HepG2 (cell line): Measurements from ENCODE around the gene PRKACG. TPM values are rescaled to one million over a fixed set of nuclear protein-coding genes. Genes with fewer than 3 reads are reported as not detected.
"Not testable (repeated sequence)": the region's sequence is repeated elsewhere in the genome, so short reads cannot be mapped to it uniquely, and the experiment has no call there.

Experiments
- ATAC-seq: fragments of 200-7000 bp; cut with Tn5 transposase; 3 replicates; pipeline ENCODE4 v1.9.1; 2020; ENCODE audit warnings: mild to moderate bottlenecking, moderate library complexity
- BruUV-seq: library from RNA; stranded (reverse); fragments of 400-500 nt; replicated peaks from 2 replicates; lab custom pipeline; 2021; lab: Mats Ljungman, UMichigan
- CTCF ChIA-PET: fragments of 300-600 bp; formaldehyde crosslinking; extraction: SDS; loops from one replicate; lab custom pipeline; 2021; ENCODE audit warnings: low total read pairs, inconsistent platforms, low intra/inter-chr PET ratio; lab: Yijun Ruan, JAX
- POLR2A ChIA-PET: fragments of 350-600 bp; sonication (Branson Sonifier 250); formaldehyde crosslinking; loops from one replicate; lab custom pipeline; 2020; ENCODE audit warnings: antibody characterized with exemption, inconsistent platforms; lab: Yijun Ruan, JAX
- DNase-seq: peaks from one replicate; pipeline ENCODE4 v3.0.0-alpha.2; 2015; ENCODE audit warnings: low spot score
- FAIRE-seq: peaks from 3 replicates; lab custom pipeline; 2011; peaks lifted over from hg19 to GRCh38; lab: Jason Lieb, UNC
- H2AFZ ChIP-seq: one replicate; pipeline ENCODE4 v1.6.1; 2011; ENCODE audit warnings: low read length, inconsistent platforms
- H3K27ac ChIP-seq: fragments of 300-600 bp; 3 replicates; pipeline ENCODE4 v1.8.0; 2011; ENCODE audit warnings: mixed run types, mild to moderate bottlenecking, mixed read lengths, low read length, inconsistent platforms; ENCODE audit not compliant: insufficient read depth; ENCODE audit errors: extremely low read length
- H3K27me3 ChIP-seq, 2 experiments: fragments of 200-600 bp in 1 of 2; 2 replicates in 1 of 2; 3 replicates in 1 of 2; pipeline versions ENCODE4 v1.6.0 to v1.8.0; 2011; ENCODE audit warnings: low read length in 2 of 2, mild to moderate bottlenecking in 2 of 2, moderate library complexity in 2 of 2, inconsistent platforms in 1 of 2; ENCODE audit not compliant: insufficient read depth in 2 of 2, control insufficient read depth in 1 of 2
- H3K36me3 ChIP-seq, 2 experiments: fragments of 200-600 bp in 1 of 2; replicated peaks in 1 of 2; 2 replicates in 1 of 2; 3 replicates in 1 of 2; pipeline versions ENCODE4 v1.5.1 to v1.8.0; 2011; ENCODE audit warnings: low read length in 2 of 2, inconsistent platforms in 1 of 2; ENCODE audit not compliant: insufficient read depth in 2 of 2, control insufficient read depth in 1 of 2
- H3K4me1 ChIP-seq: 2 replicates; pipeline ENCODE4 v1.5.1; 2012; ENCODE audit warnings: low read length, inconsistent platforms; ENCODE audit not compliant: insufficient read depth
- H3K4me2 ChIP-seq: 2 replicates; pipeline ENCODE4 v1.6.0; 2011; ENCODE audit warnings: low read depth, low read length, inconsistent platforms
- H3K4me3 ChIP-seq, 3 experiments: fragments of 200-600 bp in 1 of 3; sonication (generic), shearing (Covaris generic) in 1 of 3; replicated peaks in 1 of 3; 2 replicates each; pipeline ENCODE4 v1.5.1; 2011 to 2016; ENCODE audit warnings: low read length in 3 of 3, inconsistent platforms in 2 of 3, low read depth in 2 of 3, mild to moderate bottlenecking in 2 of 3, control low read depth in 1 of 3, mixed read lengths in 1 of 3; ENCODE audit not compliant: insufficient read depth in 1 of 3
- H3K79me2 ChIP-seq: one replicate; pipeline ENCODE4 v1.6.1; 2011; ENCODE audit warnings: low read length, inconsistent platforms; ENCODE audit not compliant: insufficient read depth
- H3K9ac ChIP-seq: 2 replicates; pipeline ENCODE4 v1.6.0; 2011; ENCODE audit warnings: mild to moderate bottlenecking, low read depth, low read length, inconsistent platforms; ENCODE audit not compliant: insufficient read depth
- H3K9me3 ChIP-seq: 2 replicates; pipeline ENCODE4 v1.5.1; 2012; ENCODE audit warnings: mild to moderate bottlenecking, low read length
- H4K20me1 ChIP-seq: 2 replicates; pipeline ENCODE4 v1.6.0; 2011; ENCODE audit warnings: inconsistent platforms, mild to moderate bottlenecking, low read length, moderate library complexity; ENCODE audit not compliant: insufficient read depth
- NBN ChIP-seq: fragments of 450-650 bp; conservative IDR thresholded peaks from 2 replicates; pipeline ENCODE4 v1.6.1; 2017
- PAWR ChIP-seq: sonication (generic); formaldehyde crosslinking; IDR thresholded peaks from 2 replicates; pipeline ENCODE4 v1.4.0; 2020; ENCODE audit warnings: missing genetic modification reagents, mild to moderate bottlenecking, borderline replicate concordance
- RAD51 ChIP-seq: fragments of 450-650 bp; IDR thresholded peaks from 2 replicates; pipeline ENCODE4 v1.6.1; 2016; ENCODE audit warnings: borderline replicate concordance
- ZBTB38 ChIP-seq: sonication (generic); formaldehyde crosslinking; IDR thresholded peaks from 2 replicates; pipeline ENCODE4 v1.5.1; 2020; ENCODE audit warnings: mild to moderate bottlenecking, missing genetic modification reagents
- ZNF558 ChIP-seq: sonication (generic); formaldehyde crosslinking; IDR thresholded peaks from 2 replicates; pipeline ENCODE4 v1.9.0; 2022; ENCODE audit warnings: mild to moderate bottlenecking, missing genetic modification reagents, borderline replicate concordance
- ZNF615 ChIP-seq: sonication (generic); formaldehyde crosslinking; IDR thresholded peaks from 2 replicates; pipeline ENCODE4 v1.5.0; 2020; ENCODE audit warnings: mild to moderate bottlenecking, missing genetic modification reagents, borderline replicate concordance
- WGBS: methylation state at CpG from one replicate; pipeline ENCODE4 v1.1.6; 2017; ENCODE audit warnings: low lambda C conversion rate; 5-methylcytosine and 5-hydroxymethylcytosine counted together
- in situ Hi-C: cut with HindIII; loops from 2 replicates; pipeline ENCODE4 v1.10.0; 2017; ENCODE audit warnings: low pct_unique_long_range_greater_than_20kb; ENCODE audit not compliant: extremely low pct_ligation_motif_present
- intact Hi-C: fragments of 100-400 bp; cut with micrococcal nuclease; formaldehyde crosslinking; loops from one replicate; pipeline ENCODE4 v1.10.0; 2022; ENCODE audit not compliant: unreplicated experiment
- polyA plus RNA-seq, 8 experiments: library from polyadenylated mRNA; depleted of rRNA in 3 of 8; stranded (reverse) in 7 of 8; unstranded in 1 of 8; fragments of >200 nt; fragmentation: Illumina TruSeq in 4 of 8; extraction: Trizol in 4 of 8; gene quantifications; 2 replicates each; pipeline versions ENCODE4 v1.2.1 to v1.2.3, GENCODE V29; 2011 to 2016; ENCODE audit warnings: low read depth in 4 of 8, missing spikeins in 1 of 8, mixed read lengths in 1 of 8; ENCODE audit not compliant: insufficient read depth in 1 of 8
- total RNA-seq, 5 experiments: library from RNA; depleted of rRNA; stranded (reverse); fragments of >200 nt; fragmentation: Illumina TruSeq; extraction: Trizol; gene quantifications; 2 replicates each; pipeline ENCODE4 v1.2.3, GENCODE V29; 2016; ENCODE audit warnings: low read depth in 1 of 5
- TF ChIP-seq, protein P1 (sequence below), 2 experiments: sonication (generic) in 1 of 2; formaldehyde crosslinking in 1 of 2; IDR thresholded peaks; 2 replicates each; pipeline versions ENCODE4 v1.5.1 to v1.6.1; 2011 to 2020; ENCODE audit warnings: borderline replicate concordance in 1 of 2, low read depth in 1 of 2, low read length in 1 of 2, mild to moderate bottlenecking in 1 of 2, missing genetic modification reagents in 1 of 2, moderate library complexity in 1 of 2
- TF ChIP-seq, protein P2 (sequence below): sonication (generic); formaldehyde crosslinking; IDR thresholded peaks from 2 replicates; pipeline ENCODE4 v1.5.0; 2020; ENCODE audit warnings: missing genetic modification reagents, mild to moderate bottlenecking, borderline replicate concordance
- TF ChIP-seq, protein P3 (sequence below): sonication (generic); formaldehyde crosslinking; IDR thresholded peaks from 2 replicates; pipeline ENCODE4 v1.5.0; 2020; ENCODE audit warnings: mild to moderate bottlenecking, missing genetic modification reagents

Gene PRKACG
- total and polyA plus RNA-seq, 2 of the 13 experiments (the other 11 are each of a cell fraction or from before 2014, with no cell fraction given): not detected

DNA sequence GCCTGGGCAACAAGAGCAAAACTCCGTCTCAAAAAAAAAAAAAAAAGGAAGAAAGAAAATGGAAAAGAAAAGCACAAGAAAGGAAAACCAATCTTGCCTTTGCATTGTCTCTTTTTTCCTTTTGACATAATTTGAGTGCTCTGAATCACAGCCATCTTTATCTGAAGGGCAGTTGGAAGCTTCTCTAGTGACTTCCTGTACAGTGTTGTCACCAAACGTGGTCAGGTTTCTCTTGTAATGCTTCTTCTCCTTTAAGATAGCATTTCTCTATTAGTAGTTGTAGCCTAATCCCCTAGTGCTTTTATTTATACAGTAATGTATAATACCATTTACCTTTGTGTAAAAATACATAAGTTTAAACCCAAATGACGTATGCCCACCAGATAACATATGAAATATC is 18.1 kb downstream of the PRKACG start (continued):
- TF ChIP-seq, protein P1, sequence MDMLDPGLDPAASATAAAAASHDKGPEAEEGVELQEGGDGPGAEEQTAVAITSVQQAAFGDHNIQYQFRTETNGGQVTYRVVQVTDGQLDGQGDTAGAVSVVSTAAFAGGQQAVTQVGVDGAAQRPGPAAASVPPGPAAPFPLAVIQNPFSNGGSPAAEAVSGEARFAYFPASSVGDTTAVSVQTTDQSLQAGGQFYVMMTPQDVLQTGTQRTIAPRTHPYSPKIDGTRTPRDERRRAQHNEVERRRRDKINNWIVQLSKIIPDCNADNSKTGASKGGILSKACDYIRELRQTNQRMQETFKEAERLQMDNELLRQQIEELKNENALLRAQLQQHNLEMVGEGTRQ (IDR thresholded peaks at IDR 0.05; ENCODE audit: low read depth, low read length): no peak
- TF ChIP-seq, protein P1 (CRISPR knock-in tag; IDR thresholded peaks at IDR 0.05; ENCODE audit: borderline replicate concordance): no peak
- TF ChIP-seq PAWR (CRISPR knock-in tag): no peak
- no peak for TF ChIP-seq ZBTB38 (CRISPR knock-in tag)

DNA sequence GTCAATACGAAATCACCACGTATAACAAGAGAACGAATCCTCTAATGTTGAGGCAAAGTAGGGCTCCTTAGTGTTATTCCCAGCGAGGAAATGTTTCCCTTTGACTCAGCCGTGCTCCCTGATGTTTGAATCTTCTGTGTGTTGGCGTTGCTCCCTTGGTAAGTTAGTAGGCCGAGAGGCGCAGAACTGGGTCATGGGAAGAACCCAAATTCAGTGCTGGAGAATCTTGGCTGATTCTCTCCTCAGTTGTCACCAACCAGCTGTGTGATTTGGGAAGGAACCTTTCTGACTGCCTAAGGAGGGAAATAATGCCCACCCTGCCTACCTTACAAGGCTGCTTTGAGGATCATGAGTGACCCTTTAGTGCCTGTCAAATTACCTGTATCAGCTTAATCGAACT is 22.5 kb downstream of the PRKACG start:
- H3K9me3 ChIP-seq: no peaks in the 10 kb centered on the region
- TF ChIP-seq RAD51: no peak
- TF ChIP-seq, protein P2, sequence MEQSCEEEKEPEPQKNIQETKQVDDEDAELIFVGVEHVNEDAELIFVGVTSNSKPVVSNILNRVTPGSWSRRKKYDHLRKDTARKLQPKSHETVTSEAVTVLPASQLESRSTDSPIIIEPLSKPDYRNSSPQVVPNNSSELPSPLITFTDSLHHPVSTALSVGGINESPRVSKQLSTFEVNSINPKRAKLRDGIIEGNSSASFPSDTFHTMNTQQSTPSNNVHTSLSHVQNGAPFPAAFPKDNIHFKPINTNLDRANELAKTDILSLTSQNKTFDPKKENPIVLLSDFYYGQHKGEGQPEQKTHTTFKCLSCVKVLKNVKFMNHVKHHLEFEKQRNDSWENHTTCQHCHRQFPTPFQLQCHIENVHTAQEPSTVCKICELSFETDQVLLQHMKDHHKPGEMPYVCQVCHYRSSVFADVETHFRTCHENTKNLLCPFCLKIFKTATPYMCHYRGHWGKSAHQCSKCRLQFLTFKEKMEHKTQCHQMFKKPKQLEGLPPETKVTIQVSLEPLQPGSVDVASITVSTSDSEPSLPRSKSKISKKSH (CRISPR knock-in tag): no peak
- TF ChIP-seq ZNF615 (CRISPR knock-in tag): no peak
- no peak for TF ChIP-seq NBN
- no peak for TF ChIP-seq ZNF558
- TF ChIP-seq, protein P3, sequence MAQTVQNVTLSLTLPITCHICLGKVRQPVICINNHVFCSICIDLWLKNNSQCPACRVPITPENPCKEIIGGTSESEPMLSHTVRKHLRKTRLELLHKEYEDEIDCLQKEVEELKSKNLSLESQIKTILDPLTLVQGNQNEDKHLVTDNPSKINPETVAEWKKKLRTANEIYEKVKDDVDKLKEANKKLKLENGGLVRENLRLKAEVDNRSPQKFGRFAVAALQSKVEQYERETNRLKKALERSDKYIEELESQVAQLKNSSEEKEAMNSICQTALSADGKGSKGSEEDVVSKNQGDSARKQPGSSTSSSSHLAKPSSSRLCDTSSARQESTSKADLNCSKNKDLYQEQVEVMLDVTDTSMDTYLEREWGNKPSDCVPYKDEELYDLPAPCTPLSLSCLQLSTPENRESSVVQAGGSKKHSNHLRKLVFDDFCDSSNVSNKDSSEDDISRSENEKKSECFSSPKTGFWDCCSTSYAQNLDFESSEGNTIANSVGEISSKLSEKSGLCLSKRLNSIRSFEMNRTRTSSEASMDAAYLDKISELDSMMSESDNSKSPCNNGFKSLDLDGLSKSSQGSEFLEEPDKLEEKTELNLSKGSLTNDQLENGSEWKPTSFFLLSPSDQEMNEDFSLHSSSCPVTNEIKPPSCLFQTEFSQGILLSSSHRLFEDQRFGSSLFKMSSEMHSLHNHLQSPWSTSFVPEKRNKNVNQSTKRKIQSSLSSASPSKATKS (CRISPR knock-in tag): no peak
- no peak for ATAC-seq
- 92% methylated on average over 9 of the region's 9 CpGs for WGBS
- H3K79me2 ChIP-seq: no peaks in the 10 kb centered on the region
- H3K27ac ChIP-seq: no peak overlapping the region
- no peak overlapping the region for H3K4me3 ChIP-seq
- no peak overlapping the region for H3K4me2 ChIP-seq
- POLR2A ChIA-PET: no interaction called here
- H4K20me1 ChIP-seq: no peaks in the 10 kb centered on the region
- H3K9ac ChIP-seq: no peak overlapping the region
- no peaks in the 10 kb centered on the region for H3K27me3 ChIP-seq
- in situ Hi-C loops: no loop called here
- H3K4me1 ChIP-seq: no peaks in the 10 kb centered on the region
- no peak for DNase-seq
- intact Hi-C loops: no loop called here
- H2AFZ ChIP-seq: no peak overlapping the region
- H3K36me3 ChIP-seq: peaks cover 1 to 17% of the 10 kb centered on the region in 2 experiments; a peak in 2 of 5 replicates
- CTCF ChIA-PET: no interaction called here
- BruUV-seq: no TSS peak
- FAIRE-seq: no peak

DNA sequence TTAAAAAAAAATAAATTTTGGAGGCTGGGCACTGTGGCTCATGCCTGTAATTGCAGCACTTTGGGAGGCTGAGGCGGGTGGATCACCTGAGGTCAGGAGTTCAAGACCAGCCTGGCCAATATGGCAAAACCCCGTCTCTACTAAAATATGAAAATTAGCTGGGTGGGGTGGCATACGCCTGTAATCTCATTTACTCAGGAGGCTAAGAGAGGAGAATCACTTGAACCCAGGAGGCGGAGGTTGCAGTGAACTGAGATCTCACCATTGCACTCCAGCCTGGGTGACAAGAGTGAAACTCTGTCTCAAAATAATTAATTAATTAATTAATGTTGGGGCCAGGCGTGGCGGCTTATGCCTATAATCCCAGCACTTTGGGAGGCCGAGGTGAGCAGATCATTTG is 27.0 kb downstream of the PRKACG start:
- H3K27me3 ChIP-seq, H3K4me3 ChIP-seq, BruUV-seq, H3K4me2 ChIP-seq, H3K79me2 ChIP-seq, H3K9ac ChIP-seq, intact Hi-C loops, ATAC-seq, in situ Hi-C loops, DNase-seq, H4K20me1 ChIP-seq, H3K36me3 ChIP-seq, H3K27ac ChIP-seq, H2AFZ ChIP-seq, POLR2A ChIA-PET, H3K9me3 ChIP-seq, CTCF ChIA-PET, FAIRE-seq: not testable (repeated sequence)
- WGBS: 99% methylated on average over 7 of the region's 7 CpGs
- H3K4me1 ChIP-seq: peaks cover 17% of the 10 kb centered on the region
